ENCODE results near the gene IMPA2. TPM values are rescaled to one million over a fixed set of nuclear protein-coding genes. Genes with fewer than 3 reads are reported as not detected.

Gene IMPA2
- total and polyA plus RNA-seq, 2 of the 13 experiments (the other 11 are each of a cell fraction or from before 2014, with no cell fraction given) = 37.8 to 71.8 TPM

- TF ChIP-seq ZKSCAN1 (IDR thresholded peaks at IDR 0.05; ENCODE audit: low read length) = no peak
- no peak for TF ChIP-seq SUZ12 (IDR thresholded peaks at IDR 0.05; ENCODE audit: low read depth, low read length)
- TF ChIP-seq DNMT1 (CRISPR knock-in tag; IDR thresholded peaks at IDR 0.05) = no peak
- no peak for TF ChIP-seq EZH2 (conservative IDR thresholded peaks at IDR 0.05; ENCODE audit: low read depth, low read length)
- no peak for TF ChIP-seq ZNF781 (CRISPR knock-in tag; IDR thresholded peaks at IDR 0.05; ENCODE audit: borderline replicate concordance, not compliant biosample characterization)
- TF ChIP-seq RFXAP (CRISPR knock-in tag; IDR thresholded peaks at IDR 0.05; ENCODE audit: borderline replicate concordance) = no peak
- TF ChIP-seq, protein P1, sequence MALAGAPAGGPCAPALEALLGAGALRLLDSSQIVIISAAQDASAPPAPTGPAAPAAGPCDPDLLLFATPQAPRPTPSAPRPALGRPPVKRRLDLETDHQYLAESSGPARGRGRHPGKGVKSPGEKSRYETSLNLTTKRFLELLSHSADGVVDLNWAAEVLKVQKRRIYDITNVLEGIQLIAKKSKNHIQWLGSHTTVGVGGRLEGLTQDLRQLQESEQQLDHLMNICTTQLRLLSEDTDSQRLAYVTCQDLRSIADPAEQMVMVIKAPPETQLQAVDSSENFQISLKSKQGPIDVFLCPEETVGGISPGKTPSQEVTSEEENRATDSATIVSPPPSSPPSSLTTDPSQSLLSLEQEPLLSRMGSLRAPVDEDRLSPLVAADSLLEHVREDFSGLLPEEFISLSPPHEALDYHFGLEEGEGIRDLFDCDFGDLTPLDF (CRISPR knock-in tag; IDR thresholded peaks at IDR 0.05) = no peak
- TF ChIP-seq, protein P2, sequence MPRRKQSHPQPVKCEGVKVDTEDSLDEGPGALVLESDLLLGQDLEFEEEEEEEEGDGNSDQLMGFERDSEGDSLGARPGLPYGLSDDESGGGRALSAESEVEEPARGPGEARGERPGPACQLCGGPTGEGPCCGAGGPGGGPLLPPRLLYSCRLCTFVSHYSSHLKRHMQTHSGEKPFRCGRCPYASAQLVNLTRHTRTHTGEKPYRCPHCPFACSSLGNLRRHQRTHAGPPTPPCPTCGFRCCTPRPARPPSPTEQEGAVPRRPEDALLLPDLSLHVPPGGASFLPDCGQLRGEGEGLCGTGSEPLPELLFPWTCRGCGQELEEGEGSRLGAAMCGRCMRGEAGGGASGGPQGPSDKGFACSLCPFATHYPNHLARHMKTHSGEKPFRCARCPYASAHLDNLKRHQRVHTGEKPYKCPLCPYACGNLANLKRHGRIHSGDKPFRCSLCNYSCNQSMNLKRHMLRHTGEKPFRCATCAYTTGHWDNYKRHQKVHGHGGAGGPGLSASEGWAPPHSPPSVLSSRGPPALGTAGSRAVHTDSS (CRISPR knock-in tag; conservative IDR thresholded peaks at IDR 0.05) = no peak
- TF ChIP-seq SMARCE1 (IDR thresholded peaks at IDR 0.05; ENCODE audit: borderline replicate concordance) = no peak
- TF ChIP-seq PHF8 (CRISPR knock-in tag; IDR thresholded peaks at IDR 0.05) = no peak
- TF ChIP-seq KDM3A (CRISPR knock-in tag; IDR thresholded peaks at IDR 0.05; ENCODE audit: low read depth) = no peak
- no peak for TF ChIP-seq MAZ (IDR thresholded peaks at IDR 0.05; ENCODE audit: borderline replicate concordance, low read depth, low read length)
- no peak for TF ChIP-seq MAZ (CRISPR knock-in tag; IDR thresholded peaks at IDR 0.05; ENCODE audit: low read depth)
- TF ChIP-seq, protein P3, sequence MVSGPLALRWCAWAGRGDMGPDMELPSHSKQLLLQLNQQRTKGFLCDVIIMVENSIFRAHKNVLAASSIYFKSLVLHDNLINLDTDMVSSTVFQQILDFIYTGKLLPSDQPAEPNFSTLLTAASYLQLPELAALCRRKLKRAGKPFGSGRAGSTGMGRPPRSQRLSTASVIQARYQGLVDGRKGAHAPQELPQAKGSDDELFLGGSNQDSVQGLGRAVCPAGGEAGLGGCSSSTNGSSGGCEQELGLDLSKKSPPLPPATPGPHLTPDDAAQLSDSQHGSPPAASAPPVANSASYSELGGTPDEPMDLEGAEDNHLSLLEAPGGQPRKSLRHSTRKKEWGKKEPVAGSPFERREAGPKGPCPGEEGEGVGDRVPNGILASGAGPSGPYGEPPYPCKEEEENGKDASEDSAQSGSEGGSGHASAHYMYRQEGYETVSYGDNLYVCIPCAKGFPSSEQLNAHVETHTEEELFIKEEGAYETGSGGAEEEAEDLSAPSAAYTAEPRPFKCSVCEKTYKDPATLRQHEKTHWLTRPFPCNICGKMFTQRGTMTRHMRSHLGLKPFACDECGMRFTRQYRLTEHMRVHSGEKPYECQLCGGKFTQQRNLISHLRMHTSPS (CRISPR knock-in tag; IDR thresholded peaks at IDR 0.05; ENCODE audit: low read depth) = no peak
Measured at GRCh38 chr18:11944786-11945185, 36.5 kb upstream of the IMPA2 start (continued).

Measured in HepG2 (cell line).